ENCODE results near the gene EPB41.
A peak's percentile ranks its signal among the peaks of the same experiment; 100 is the strongest.

EPB41 gene

GRCh38 chr1:29124366-29125236 is 210.2 kb downstream of the EPB41 start:
- no peak for TF ChIP-seq FOXK2 (IDR thresholded peaks at IDR 0.05)
- no peak for TF ChIP-seq PKNOX1 (IDR thresholded peaks at IDR 0.05)
- no peak for TF ChIP-seq ARNT (IDR thresholded peaks at IDR 0.05)
- no peak for TF ChIP-seq ELF4 (IDR thresholded peaks at IDR 0.05)
- TF ChIP-seq L3MBTL2 (conservative IDR thresholded peaks at IDR 0.05): peak; percentile 86
- TF ChIP-seq HDGF (IDR thresholded peaks at IDR 0.05; ENCODE audit: borderline replicate concordance): peak; percentile 87; the same call in 1 of the 2 replicates
- TF ChIP-seq NFRKB (IDR thresholded peaks at IDR 0.05): no peak
- no peak for TF ChIP-seq ZNF384 (IDR thresholded peaks at IDR 0.05)
- TF ChIP-seq SP1 (IDR thresholded peaks at IDR 0.05): no peak
- ChIA-PET CTCF (interaction anchor here (1.1 kb wide), 1 partner anchor 56 kb away, joined by 3 read pairs; the partner anchor contains the start of gene SRSF4), POLR2A (interaction anchor here (0.6 to 1.7 kb wide), 6 partner anchors 12 to 61 kb away, joined by 3 to 13 read pairs (median 4); partner anchors contain the start of gene SRSF4)
- peak; percentile 93 for DNase-seq (ENCODE audit: extremely low spot score)

GRCh38 chr1:29125237-29125641 is 210.9 kb downstream of the EPB41 start:
- CTCF ChIA-PET: interaction anchor here (1.1 kb wide), 1 partner anchor 56 kb away, joined by 3 read pairs; the partner anchor contains the start of gene SRSF4
- 0 out of 2 replicates have a peak, but pooled peaks have one; percentile 6 for TF ChIP-seq HDGF (IDR thresholded peaks at IDR 0.05; ENCODE audit: borderline replicate concordance)
- no peak for TF ChIP-seq SP1 (IDR thresholded peaks at IDR 0.05)

GRCh38 chr1:29125788-29126187 is 211.4 kb downstream of the EPB41 start:
- no peak for TF ChIP-seq ELF4 (IDR thresholded peaks at IDR 0.05)
- TF ChIP-seq SP1 (IDR thresholded peaks at IDR 0.05): no peak
- no peak for TF ChIP-seq CTBP1 (IDR thresholded peaks at IDR 0.05; ENCODE audit: borderline replicate concordance)
- TF ChIP-seq FOXA1 (IDR thresholded peaks at IDR 0.05): no peak
- TF ChIP-seq HDGF (IDR thresholded peaks at IDR 0.05; ENCODE audit: borderline replicate concordance): no peak
- no peak for TF ChIP-seq PKNOX1 (IDR thresholded peaks at IDR 0.05)
- no peak for TF ChIP-seq NFRKB (IDR thresholded peaks at IDR 0.05)
- no peak for TF ChIP-seq LEF1 (IDR thresholded peaks at IDR 0.05; ENCODE audit: borderline replicate concordance)
- TF ChIP-seq FOXK2 (IDR thresholded peaks at IDR 0.05): no peak
- no peak for TF ChIP-seq ARNT (IDR thresholded peaks at IDR 0.05)
- no peak for TF ChIP-seq SUZ12 (IDR thresholded peaks at IDR 0.05)
- no peak for TF ChIP-seq BHLHE40 (IDR thresholded peaks at IDR 0.05; ENCODE audit: borderline replicate concordance)
- no peak for TF ChIP-seq TARDBP (IDR thresholded peaks at IDR 0.05)
- TF ChIP-seq ZNF384 (IDR thresholded peaks at IDR 0.05): no peak
- TF ChIP-seq L3MBTL2 (conservative IDR thresholded peaks at IDR 0.05): no peak
- no peak for TF ChIP-seq FOXM1 (IDR thresholded peaks at IDR 0.05; ENCODE audit: borderline replicate concordance)
- CTCF ChIA-PET: no interaction called here
- POLR2A ChIA-PET: no interaction called here
- no peak for DNase-seq (ENCODE audit: extremely low spot score)

More at GRCh38 chr1:29125237-29125641, 210.9 kb downstream of the EPB41 start:
- POLR2A ChIA-PET: interaction anchor here (1.2 to 1.7 kb wide), 4 partner anchors 12 to 60 kb away, joined by 3 to 13 read pairs (median 6); partner anchors contain the start of gene SRSF4
- no peak for DNase-seq (ENCODE audit: extremely low spot score)

- ChIA-PET CTCF (no interaction called here), POLR2A (interaction anchor here (0.8 kb wide), 1 partner anchor 111 kb away, joined by 3 read pairs; no protein-coding TSS in a partner anchor)
- no peak for DNase-seq (ENCODE audit: extremely low spot score)
- TF ChIP-seq TARDBP (IDR thresholded peaks at IDR 0.05): no peak
- TF ChIP-seq ZNF384 (IDR thresholded peaks at IDR 0.05): no peak
- no peak for TF ChIP-seq BHLHE40 (IDR thresholded peaks at IDR 0.05; ENCODE audit: borderline replicate concordance)
- no peak for TF ChIP-seq PKNOX1 (IDR thresholded peaks at IDR 0.05)
- no peak for TF ChIP-seq SUZ12 (IDR thresholded peaks at IDR 0.05)
- TF ChIP-seq HDGF (IDR thresholded peaks at IDR 0.05; ENCODE audit: borderline replicate concordance): no peak
- no peak for TF ChIP-seq FOXM1 (IDR thresholded peaks at IDR 0.05; ENCODE audit: borderline replicate concordance)
- TF ChIP-seq FOXA1 (IDR thresholded peaks at IDR 0.05): no peak
- no peak for TF ChIP-seq CTBP1 (IDR thresholded peaks at IDR 0.05; ENCODE audit: borderline replicate concordance)
- TF ChIP-seq ARNT (IDR thresholded peaks at IDR 0.05): no peak
- no peak for TF ChIP-seq NFRKB (IDR thresholded peaks at IDR 0.05)
- no peak for TF ChIP-seq ELF4 (IDR thresholded peaks at IDR 0.05)
- no peak for TF ChIP-seq LEF1 (IDR thresholded peaks at IDR 0.05; ENCODE audit: borderline replicate concordance)
- no peak for TF ChIP-seq FOXK2 (IDR thresholded peaks at IDR 0.05)
- TF ChIP-seq L3MBTL2 (conservative IDR thresholded peaks at IDR 0.05): no peak
- no peak for TF ChIP-seq SP1 (IDR thresholded peaks at IDR 0.05)
These were observed 211.8 kb downstream of the EPB41 start for GRCh38 chr1:29126198-29126597.

GRCh38 chr1:29128739-29129138 is 214.4 kb downstream of the EPB41 start:
- DNase-seq (ENCODE audit: extremely low spot score): no peak
- CTCF ChIA-PET: no interaction called here
- POLR2A ChIA-PET: interaction anchor here (1.9 kb wide), 1 partner anchor 53 kb away, joined by 5 read pairs; the partner anchor contains the start of gene SRSF4
- TF ChIP-seq FOXK2 (IDR thresholded peaks at IDR 0.05) (no peak), PKNOX1 (IDR thresholded peaks at IDR 0.05) (no peak), SUZ12 (IDR thresholded peaks at IDR 0.05) (no peak), ZNF384 (IDR thresholded peaks at IDR 0.05) (no peak), LEF1 (IDR thresholded peaks at IDR 0.05; ENCODE audit: borderline replicate concordance) (no peak), CTBP1 (IDR thresholded peaks at IDR 0.05; ENCODE audit: borderline replicate concordance) (no peak), TARDBP (IDR thresholded peaks at IDR 0.05) (no peak), HDGF (IDR thresholded peaks at IDR 0.05; ENCODE audit: borderline replicate concordance) (no peak)
